ENCODE data around the gene ZFP3.
"Not testable (repeated sequence)": the region's sequence is repeated elsewhere in the genome, so short reads cannot be mapped to it uniquely, and the experiment has no call there.

Gene ZFP3

GRCh38 chr17:5124896-5125295 is 46.6 kb downstream of the ZFP3 start:
- not testable (repeated sequence) for DNase-seq (ENCODE audit: low read depth, low spot score)

- DNase-seq (ENCODE audit: low read depth, low spot score): no peak
Measured at GRCh38 chr17:5126719-5127488, 48.6 kb downstream of the ZFP3 start.

GRCh38 chr17:5127910-5128309 is 49.6 kb downstream of the ZFP3 start:
- DNase-seq (ENCODE audit: low read depth, low spot score): no peak

GRCh38 chr17:5128387-5128786 is 50.1 kb downstream of the ZFP3 start:
- DNase-seq (ENCODE audit: low read depth, low spot score): not testable (repeated sequence)

- DNase-seq (ENCODE audit: low read depth, low spot score): no peak
Measured at GRCh38 chr17:5128905-5129535, 50.8 kb downstream of the ZFP3 start.

GRCh38 chr17:5129770-5130169 is 51.5 kb downstream of the ZFP3 start:
- not testable (repeated sequence) for DNase-seq (ENCODE audit: low read depth, low spot score)

GRCh38 chr17:5130261-5130660 is 52.0 kb downstream of the ZFP3 start:
- DNase-seq (ENCODE audit: low read depth, low spot score): not testable (repeated sequence)

GRCh38 chr17:5130687-5131086 is 52.4 kb downstream of the ZFP3 start:
- not testable (repeated sequence) for DNase-seq (ENCODE audit: low read depth, low spot score)

GRCh38 chr17:5131146-5131715 is 53.0 kb downstream of the ZFP3 start:
- DNase-seq (ENCODE audit: low read depth, low spot score): no peak

- DNase-seq (ENCODE audit: low read depth, low spot score): not testable (repeated sequence)
Measured at GRCh38 chr17:5131799-5132502, 53.7 kb downstream of the ZFP3 start.

GRCh38 chr17:5132503-5133225 is 54.4 kb downstream of the ZFP3 start:
- not testable (repeated sequence) for DNase-seq (ENCODE audit: low read depth, low spot score)

GRCh38 chr17:5133311-5133710 is 55.0 kb downstream of the ZFP3 start:
- no peak for DNase-seq (ENCODE audit: low read depth, low spot score)

- not testable (repeated sequence) for DNase-seq (ENCODE audit: low read depth, low spot score)
Measured at GRCh38 chr17:5133961-5134360, 55.7 kb downstream of the ZFP3 start.

- DNase-seq (ENCODE audit: low read depth, low spot score): not testable (repeated sequence)
Measured at GRCh38 chr17:5134571-5134970, 56.3 kb downstream of the ZFP3 start.

GRCh38 chr17:5135131-5135712 is 57.0 kb downstream of the ZFP3 start:
- DNase-seq (ENCODE audit: low read depth, low spot score): not testable (repeated sequence)

- no peak for DNase-seq (ENCODE audit: low read depth, low spot score)
Measured at GRCh38 chr17:5135726-5136579, 57.7 kb downstream of the ZFP3 start.

GRCh38 chr17:5136580-5137412 is 58.5 kb downstream of the ZFP3 start:
- not testable (repeated sequence) for DNase-seq (ENCODE audit: low read depth, low spot score)

GRCh38 chr17:5137511-5138197 is 59.4 kb downstream of the ZFP3 start:
- DNase-seq (ENCODE audit: low read depth, low spot score): not testable (repeated sequence)

GRCh38 chr17:5138198-5138544 is 59.9 kb downstream of the ZFP3 start:
- not testable (repeated sequence) for DNase-seq (ENCODE audit: low read depth, low spot score)

Data from brain pericyte (primary cell).